Epithelial cell of esophagus (primary cell): ENCODE data around the gene RIGI.
"Not testable (repeated sequence)": the region's sequence is repeated elsewhere in the genome, so short reads cannot be mapped to it uniquely, and the experiment has no call there.

ENCODE experiments used
- DNase-seq: peaks from one replicate; pipeline ENCODE4 v3.0.0; 2010; ENCODE audit warnings: low read depth
- H3K4me3 ChIP-seq: 2 replicates; pipeline ENCODE4 v1.5.1; 2011; ENCODE audit warnings: mild to moderate bottlenecking, low read length, control low read depth
- TF ChIP-seq, protein P1 (sequence below): IDR thresholded peaks from 2 replicates; pipeline ENCODE4 v1.5.1; 2011; ENCODE audit warnings: low read depth, mild to moderate bottlenecking, low read length, control low read depth, inconsistent platforms; ENCODE audit not compliant: insufficient read depth; ENCODE audit errors: missing control alignments

Gene RIGI

DNA sequence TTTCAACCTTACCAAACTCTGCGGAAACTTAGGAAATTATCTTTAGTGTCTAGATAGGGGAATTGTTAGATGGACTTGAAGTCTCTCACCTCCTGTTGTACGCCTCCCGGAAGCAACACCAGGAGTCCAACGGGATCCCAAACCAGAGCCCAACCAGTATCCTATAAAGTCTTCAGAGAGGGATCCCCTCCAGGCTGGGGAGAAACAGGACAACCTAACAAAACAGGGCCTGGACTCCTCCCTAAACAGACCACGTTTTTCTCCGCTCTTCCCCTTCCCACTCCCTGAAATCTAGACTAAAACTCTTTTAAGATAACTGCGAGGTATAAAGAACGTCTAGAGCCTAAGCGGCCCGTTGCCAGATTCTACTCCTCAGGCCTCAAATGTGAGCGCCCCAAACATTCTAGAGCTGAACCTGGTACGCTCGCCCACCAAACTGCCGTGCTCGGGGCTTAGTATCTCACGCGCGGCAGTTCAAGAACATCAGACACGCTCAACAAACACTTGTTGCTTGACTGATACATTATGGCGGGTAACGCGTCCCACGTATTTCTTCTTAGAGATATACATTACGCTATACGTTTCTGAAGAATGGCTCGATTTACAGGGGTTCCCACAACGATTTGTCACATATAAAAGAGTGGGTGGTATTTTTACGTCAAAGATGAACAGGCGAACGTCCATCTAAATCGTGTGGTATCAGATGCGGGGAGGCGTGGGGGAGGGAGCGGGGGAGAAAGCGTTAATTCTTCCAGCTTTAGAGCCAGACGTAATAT is 25.5 kb upstream of the RIGI start:
- DNase-seq: peak; percentile 45
- H3K4me3 ChIP-seq: peak overlapping the region; percentile 63
- TF ChIP-seq, protein P1, sequence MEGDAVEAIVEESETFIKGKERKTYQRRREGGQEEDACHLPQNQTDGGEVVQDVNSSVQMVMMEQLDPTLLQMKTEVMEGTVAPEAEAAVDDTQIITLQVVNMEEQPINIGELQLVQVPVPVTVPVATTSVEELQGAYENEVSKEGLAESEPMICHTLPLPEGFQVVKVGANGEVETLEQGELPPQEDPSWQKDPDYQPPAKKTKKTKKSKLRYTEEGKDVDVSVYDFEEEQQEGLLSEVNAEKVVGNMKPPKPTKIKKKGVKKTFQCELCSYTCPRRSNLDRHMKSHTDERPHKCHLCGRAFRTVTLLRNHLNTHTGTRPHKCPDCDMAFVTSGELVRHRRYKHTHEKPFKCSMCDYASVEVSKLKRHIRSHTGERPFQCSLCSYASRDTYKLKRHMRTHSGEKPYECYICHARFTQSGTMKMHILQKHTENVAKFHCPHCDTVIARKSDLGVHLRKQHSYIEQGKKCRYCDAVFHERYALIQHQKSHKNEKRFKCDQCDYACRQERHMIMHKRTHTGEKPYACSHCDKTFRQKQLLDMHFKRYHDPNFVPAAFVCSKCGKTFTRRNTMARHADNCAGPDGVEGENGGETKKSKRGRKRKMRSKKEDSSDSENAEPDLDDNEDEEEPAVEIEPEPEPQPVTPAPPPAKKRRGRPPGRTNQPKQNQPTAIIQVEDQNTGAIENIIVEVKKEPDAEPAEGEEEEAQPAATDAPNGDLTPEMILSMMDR: no peak

DNA sequence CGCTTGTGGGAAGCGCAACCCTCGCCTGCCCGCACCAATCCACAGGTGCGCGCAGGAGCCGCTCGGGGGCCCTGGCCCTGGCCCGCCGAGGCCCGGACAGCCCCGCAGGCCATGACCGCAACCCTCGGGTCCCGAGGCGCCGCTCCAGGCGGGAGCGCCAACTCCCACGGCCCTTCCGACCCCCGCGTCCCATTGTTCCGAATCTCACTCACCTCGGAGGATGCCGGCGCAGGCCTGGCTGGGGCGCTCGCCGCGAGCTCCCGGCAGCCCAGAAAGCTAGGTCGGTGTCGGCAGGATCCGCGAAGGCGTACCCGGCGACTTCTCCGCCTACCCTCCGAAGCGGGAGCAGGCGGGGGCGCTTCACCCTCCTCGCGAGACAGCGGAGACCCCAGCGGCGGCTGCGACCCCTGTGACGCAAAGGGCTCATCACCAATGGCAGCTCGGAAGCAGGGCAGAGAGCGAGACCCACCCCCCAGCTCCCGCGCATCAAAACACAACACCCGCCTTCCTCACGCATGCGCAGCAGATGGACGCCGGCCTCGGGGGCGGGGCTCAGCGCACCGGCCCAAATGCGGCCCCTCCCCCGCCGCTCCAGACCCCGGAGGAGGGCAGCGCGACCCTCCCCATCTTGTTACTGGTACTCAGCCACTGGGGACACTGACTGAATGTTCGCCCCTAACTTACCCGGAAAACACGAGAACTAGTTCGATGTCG is 24.7 kb upstream of the RIGI start:
- TF ChIP-seq, protein P1: peak; percentile 4
- peak; percentile 85 for DNase-seq

DNA sequence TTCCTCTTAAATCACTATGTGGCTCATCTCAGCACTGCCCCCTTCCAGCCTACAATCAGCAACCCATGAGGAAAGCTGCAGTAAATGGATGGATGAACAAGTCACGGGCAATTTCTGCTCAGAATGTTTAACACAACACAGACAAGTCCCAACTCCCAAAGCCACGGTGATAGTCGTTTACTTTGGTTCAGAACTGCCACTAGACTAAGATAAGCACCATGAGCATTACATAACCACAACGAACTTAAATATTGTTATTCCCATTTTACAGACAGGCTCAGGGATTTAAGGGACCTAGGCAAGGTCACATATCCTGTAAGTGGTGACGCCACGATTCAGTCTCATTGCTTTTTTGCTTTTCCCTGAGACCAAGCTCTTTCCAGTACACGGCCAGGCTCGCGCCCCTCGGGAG is 24.2 kb upstream of the RIGI start:
- peak; percentile 40 for DNase-seq

More for the DNA sequence above, 24.7 kb upstream of the RIGI start:
- peak overlapping the region; percentile 63 for H3K4me3 ChIP-seq

DNA sequence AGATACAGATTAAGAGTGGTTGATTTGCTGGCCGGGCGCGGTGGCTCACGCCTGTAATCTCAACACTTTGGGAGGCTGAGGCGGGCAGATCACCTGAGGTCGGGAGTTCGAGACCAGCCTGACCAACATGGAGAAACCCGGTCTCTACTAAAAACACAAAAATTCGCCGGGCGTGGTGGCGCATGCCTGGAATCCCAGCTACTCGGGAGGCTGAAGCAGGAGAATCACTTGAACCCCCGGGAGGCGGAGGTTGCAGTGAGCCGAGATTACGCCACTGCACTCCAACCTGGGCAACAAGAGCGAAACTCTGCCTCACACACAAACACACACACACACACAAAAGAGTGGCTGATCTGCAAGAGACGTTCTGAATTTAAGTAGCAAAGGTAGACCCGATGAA is 22.2 kb upstream of the RIGI start:
- H3K4me3 ChIP-seq, DNase-seq: not testable (repeated sequence)

More for the DNA sequence above, 24.2 kb upstream of the RIGI start:
- TF ChIP-seq, protein P1: peak; percentile 21
- peak overlapping the region; percentile 63 for H3K4me3 ChIP-seq

DNA sequence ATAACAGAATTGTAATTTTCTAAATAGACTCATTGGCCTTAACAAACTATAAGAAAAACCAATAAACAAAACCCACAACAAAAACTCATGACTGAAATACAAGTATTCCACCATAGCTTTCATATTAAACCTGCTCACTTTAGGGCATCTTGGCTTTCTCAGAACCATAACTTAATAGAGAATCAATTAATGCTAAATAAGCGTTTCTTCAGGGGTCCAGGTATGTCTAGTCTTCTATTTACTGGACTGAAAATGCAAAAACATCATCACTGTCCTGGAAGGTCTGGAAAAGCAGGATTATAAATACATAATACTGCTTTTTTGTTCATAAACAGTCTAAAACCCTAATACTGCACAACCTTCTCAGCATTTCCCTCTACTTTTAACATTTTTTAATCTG is 19.9 kb upstream of the RIGI start:
- H3K4me3 ChIP-seq: no peak overlapping the region
- no peak for DNase-seq
- TF ChIP-seq, protein P1: no peak

DNA sequence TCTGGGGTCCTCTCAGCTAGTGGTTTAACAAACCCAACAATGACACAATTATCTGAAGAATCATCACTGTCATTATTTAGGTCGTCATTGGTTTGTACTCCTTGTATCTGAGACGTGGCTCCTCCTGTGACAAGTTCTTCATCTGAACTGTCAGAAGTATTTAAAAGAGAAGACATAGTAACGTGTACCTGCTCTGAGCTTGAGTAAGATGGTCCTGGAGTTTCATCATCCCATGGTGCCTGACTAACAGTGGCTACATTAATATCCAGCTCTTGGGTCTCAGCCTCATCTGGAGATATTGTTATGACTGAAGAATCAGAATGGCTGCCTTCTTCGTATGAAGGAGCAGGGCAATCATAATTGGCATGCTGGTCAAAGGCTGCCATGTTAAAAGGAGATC is 17.1 kb upstream of the RIGI start:
- no peak for DNase-seq
- H3K4me3 ChIP-seq: no peak overlapping the region
- TF ChIP-seq, protein P1: no peak

DNA sequence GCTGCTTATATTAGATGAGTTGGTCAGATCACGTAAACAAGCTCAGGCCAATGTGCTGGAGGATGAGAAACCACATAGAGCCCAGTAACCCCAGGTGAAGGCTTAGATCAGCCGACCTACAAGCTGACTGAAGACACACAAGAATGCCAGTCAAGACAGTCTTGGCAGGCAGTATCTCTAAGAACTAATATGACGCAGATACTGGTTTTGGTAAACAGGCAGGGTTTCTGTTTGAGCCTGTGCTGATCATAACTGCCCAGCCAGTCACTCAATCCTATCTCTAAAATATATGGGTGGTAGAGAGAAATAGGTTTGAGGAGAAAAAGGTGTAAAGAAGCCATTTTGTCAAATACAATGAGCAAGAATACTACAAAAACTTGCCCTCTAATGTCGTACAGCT is 7.8 kb upstream of the RIGI start:
- no peak overlapping the region for H3K4me3 ChIP-seq
- DNase-seq: no peak
- TF ChIP-seq, protein P1: no peak
